GM20000 (cell line): ENCODE results near the gene HSD11B2.

Source experiments
- DNase-seq: peaks from one replicate; pipeline ENCODE4 v3.0.0; 2012; ENCODE audit warnings: low spot score
- TF ChIP-seq, protein P1 (sequence below): IDR thresholded peaks from 2 replicates; pipeline ENCODE4 v1.5.1; 2012; ENCODE audit warnings: mild to moderate bottlenecking, control low read depth; ENCODE audit errors: extremely low read depth, missing control alignments

HSD11B2 gene

DNA sequence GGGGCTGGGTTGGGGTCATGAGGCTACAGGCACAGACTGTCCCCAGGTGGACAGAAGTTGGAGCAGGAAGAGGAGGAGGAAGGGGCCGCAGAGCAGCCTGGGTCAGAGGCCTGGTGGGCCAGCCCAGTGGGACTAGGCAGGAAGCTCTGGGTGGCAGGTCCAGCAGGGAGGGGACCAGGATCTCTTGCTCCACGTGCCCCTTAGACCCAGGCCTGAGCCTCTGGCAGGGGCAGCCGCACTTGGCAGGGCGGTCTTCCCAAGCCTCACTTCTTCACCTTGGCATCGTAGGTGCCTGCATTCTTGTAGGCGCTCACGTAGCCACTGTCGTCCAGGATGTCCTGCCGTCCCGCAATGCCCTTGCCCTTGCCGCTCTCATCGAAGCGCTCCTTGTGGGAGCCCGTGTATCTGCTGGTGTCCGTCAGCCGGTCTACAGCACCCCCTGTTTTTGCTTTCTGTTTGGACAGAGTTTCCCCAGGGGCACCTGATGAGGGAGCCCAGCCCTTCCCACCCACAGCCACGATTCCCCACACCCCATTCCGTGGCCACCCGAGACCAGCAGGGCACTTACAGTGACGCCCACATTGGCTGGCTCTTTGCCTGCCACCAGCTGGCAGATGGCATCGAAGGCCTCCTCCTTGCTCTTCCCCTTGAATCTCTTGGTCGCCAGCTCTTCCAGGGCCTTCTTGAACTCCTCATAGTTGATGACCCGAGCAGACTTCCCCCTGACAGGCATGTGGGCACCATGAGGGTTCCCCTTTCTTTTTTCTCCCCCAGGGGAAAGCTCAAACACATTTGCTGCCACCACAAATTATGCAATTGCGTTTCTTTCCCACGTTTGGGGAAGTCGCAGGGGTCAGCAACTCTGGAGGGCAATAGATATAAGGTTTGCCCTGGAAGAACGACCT is 40.8 kb upstream of the HSD11B2 start:
- DNase-seq: no peak
- TF ChIP-seq, protein P1, sequence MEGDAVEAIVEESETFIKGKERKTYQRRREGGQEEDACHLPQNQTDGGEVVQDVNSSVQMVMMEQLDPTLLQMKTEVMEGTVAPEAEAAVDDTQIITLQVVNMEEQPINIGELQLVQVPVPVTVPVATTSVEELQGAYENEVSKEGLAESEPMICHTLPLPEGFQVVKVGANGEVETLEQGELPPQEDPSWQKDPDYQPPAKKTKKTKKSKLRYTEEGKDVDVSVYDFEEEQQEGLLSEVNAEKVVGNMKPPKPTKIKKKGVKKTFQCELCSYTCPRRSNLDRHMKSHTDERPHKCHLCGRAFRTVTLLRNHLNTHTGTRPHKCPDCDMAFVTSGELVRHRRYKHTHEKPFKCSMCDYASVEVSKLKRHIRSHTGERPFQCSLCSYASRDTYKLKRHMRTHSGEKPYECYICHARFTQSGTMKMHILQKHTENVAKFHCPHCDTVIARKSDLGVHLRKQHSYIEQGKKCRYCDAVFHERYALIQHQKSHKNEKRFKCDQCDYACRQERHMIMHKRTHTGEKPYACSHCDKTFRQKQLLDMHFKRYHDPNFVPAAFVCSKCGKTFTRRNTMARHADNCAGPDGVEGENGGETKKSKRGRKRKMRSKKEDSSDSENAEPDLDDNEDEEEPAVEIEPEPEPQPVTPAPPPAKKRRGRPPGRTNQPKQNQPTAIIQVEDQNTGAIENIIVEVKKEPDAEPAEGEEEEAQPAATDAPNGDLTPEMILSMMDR: no peak

DNA sequence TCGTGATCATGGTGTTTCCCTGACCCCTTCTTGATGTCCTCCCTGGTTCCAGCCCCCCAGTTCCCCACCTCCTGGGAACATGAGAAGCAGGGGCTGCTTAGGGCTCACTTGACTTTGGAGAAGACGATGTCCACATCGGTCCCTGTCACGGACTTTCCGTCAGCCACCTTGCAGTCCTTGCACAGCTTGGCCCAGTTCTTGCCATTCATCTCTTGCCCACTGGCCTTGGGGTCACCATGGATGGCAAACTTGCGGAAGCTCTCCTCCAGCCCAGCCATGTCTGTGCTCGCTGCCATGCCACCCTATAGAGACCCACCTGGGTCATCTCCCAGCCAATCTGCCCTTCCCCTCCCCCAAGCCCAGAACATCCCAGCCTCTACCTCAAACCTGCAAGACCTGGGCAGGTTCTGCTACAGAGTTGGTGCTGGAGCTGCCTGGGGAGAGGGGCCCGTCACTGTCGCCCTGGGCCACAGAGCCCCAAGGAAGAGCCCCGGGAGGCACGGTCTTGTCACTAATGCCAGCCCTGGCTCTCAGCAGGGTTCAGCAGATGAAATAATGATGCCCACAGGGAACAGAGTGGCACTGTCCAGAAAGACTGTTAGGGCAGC is 40.0 kb upstream of the HSD11B2 start:
- TF ChIP-seq, protein P1: no peak
- DNase-seq: no peak

DNA sequence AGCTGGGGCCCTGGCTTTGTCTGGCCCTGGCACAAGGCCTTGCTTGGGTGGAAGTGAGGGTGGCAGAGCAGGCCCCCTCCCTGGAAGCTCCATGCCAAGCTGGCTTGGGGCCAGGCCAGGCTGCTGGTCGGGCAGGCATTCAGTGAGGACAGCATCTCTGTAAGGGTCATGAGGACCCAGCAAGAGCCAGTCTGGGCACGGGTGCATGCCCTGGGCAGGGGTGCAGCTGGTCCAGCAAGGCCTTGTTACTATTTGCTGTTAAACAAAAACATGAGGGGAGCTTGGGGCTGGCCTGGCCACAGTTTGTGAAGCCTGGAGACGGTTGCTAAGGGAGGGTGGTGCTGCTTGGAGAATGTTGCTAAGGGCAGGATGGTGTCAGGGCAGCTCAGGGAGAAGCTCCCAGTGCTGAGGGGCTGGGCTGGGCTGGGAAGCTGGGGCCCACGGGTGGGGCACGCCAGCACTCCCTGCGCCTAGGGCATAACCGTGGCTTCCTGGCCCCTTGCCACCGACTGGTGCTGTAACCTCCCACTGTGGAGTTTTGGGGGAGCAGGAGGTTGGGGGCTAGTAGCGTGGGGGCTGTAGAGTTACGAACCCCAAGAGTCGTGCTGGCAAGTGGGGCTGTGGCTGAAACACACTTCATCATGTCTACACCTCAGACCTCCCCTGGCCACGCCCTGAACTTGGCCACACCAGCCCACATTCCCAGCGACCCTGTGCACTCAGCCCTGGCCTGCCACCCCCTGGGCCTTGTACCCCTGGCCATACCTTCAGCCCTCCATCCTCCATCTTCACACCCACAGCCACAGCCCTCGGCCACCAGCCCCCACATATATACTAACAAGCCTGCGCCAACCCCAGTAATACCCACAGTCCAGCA is 39.3 kb upstream of the HSD11B2 start:
- DNase-seq: peak; percentile 21
- TF ChIP-seq, protein P1: no peak

DNA sequence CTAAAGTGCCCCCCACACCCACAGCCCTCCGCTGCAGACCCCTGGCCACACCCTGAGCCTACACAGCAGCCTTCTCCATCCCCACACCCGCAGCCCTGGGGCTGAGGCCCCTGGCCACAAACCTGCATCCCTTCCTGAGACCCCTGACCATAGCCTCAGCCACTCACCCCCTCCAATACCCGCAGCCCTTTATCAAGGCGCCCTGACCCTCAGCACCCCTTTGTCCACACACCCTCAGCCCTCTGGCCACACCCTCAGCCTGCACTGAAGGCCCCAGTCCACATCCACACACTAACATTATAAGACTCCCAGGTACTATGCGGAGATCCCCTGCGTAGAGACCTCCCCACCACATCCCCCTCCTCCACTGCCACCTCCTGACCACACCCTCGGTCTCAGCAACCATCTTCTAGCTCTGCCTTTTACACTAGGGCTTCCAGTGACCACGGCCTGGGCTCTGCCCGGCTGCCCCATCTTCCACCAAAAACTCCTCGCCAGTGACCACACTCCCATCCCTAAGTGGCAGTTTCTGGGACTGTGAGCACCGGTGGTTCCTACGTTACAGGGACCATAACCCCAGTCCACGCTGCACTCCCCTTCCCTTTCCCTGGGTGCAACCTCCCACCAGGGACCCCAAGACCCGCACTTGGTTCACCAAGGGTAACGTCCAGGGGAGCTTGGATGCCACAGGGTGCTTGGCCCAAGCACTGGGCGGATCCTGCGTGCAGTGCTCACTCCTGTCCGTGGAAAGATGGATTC is 38.4 kb upstream of the HSD11B2 start:
- no peak for DNase-seq
- TF ChIP-seq, protein P1: no peak

DNA sequence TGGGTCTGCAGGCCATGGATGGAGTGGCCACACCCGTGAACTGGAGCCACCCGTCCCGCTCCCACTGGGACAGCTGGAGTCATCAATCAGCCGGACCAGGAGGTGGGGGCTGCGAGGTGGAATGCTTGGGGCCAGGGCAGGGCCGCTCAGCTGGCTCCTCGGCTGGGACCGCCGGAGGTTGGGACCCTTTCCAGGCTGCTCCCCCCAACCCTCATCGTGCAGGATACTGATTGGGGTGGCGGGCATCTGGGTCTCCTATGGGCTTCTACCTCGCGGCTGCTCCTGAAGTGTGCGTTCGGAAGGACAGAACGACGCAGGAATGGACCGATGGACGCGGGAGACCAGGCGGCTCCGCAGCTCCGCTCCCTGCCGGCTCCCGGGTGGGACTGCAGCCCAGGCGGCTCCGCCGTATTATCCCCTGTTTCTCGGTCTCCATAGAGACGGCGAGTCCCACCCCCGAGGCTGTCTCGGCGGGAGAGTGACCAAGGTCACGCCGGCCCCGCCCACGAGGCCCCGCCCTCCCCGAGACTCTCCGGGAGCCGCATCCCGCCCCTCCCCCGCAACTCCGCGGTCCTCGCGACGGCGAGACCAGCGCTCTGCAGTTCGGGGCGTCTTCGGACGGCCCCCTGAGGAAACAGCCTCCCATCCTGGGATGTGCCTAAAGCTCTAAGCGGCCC is 37.7 kb upstream of the HSD11B2 start, which contains the start of gene TPPP3:
TSS of gene TPPP3 (minus strand) at position 388 of the 677 bp plus-strand sequence. CDS start 2,387 bp downstream, outside the sequence.
- peak; percentile 77 for DNase-seq
- TF ChIP-seq, protein P1: no peak

DNA sequence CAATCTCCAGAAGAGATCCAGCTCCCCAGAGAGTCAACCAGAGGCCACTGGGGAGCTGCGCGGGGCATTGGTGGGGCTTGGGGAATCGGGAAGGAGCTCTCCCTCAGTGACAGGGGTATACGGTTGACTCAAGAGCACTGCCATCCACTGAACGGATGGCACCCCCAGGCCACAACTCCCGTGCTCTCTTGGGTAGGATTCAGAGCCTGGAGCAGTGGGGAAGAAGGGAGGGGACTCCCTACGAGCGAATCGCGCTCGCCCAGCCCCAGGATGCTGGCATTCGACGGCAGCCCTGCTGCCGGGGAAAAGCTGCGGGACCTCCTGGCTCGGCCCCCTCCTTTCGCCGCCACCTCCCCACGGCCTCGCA is 37.1 kb upstream of the HSD11B2 start:
- DNase-seq: no peak
- TF ChIP-seq, protein P1: no peak
